ENCODE results near the gene FAP.

Gene FAP

DNA sequence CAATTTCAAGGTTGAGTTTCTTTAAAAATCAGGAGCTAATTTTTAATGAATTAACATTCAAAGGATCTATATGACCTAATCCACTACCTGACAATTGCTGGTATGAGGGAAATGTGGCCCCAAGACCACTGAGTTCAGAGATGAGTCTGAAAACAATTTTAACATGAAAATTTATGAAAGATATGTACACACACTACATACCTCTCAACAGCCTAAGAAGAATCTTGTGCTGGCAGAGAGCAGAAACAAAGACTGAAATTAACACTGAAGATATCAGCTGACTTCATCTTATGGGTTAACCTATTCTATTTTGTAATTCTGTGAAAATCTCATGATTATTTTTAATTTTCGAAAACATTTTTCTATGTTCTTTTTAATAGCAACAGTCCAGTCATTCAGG, 1.7 kb downstream of the FAP start:
- no peak for DNase-seq (ENCODE audit: low spot score)

DNA sequence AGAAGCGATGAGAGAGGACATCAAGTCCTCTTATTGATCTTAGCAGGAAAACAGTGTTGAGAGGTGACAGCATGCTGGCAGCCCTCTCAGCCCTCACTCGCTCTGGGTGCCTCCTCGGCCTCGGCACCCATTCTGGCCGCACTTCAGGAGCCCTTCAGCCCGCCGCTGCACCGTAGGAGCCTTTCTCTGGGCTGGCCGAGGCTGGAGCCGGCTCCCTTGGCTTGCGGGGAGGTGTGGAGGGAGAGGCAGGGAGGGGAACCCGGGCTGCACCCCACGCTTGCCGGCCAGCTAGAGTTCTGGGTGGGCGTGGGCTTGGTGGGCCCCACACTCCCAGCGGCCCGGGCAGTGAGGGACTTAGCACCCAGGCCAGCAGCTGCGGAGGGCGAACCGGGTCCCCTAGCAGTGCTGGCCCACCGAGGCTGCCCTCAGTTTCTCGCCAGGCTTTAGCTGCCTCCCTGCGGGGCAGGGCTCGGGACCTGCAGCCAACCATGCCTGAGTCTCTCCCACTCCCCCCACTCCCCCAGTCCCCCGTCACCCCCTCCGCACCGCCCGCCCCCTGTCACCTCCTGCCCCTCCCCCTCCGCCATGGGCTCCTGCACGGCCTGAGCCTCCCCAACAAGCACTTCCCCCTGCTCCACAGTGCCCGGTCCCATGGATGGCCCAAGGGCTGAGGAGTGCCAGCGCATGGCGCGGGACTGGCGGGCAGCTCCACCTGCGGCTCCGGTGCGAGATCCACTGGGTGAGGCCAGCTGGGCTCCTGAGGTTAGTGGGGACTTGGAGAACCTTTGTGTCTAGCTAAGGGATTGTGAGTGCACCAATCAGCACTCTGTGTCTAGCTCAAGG, 8.4 kb downstream of the FAP start:
- no peak for DNase-seq (ENCODE audit: low spot score)

DNA sequence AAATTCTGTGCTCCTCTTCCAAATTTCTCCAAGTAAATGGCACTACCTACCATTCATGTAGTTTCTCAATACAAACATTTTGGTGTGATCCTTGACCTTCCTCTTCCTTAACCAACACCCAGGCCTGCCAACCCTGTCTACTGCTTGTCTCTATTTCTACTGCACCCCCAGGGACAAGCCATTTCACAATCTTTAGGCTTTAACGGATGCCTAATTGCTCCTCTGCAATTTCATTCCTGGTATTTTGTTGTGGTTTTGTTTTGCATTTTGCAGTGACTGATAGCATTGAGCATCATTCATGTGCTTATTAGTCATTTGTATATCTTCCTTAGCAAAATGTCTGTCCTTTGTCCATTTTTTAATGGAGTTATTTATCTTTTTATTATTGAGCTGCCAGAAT, 10.0 kb downstream of the FAP start:
- DNase-seq (ENCODE audit: low spot score): no peak

DNA sequence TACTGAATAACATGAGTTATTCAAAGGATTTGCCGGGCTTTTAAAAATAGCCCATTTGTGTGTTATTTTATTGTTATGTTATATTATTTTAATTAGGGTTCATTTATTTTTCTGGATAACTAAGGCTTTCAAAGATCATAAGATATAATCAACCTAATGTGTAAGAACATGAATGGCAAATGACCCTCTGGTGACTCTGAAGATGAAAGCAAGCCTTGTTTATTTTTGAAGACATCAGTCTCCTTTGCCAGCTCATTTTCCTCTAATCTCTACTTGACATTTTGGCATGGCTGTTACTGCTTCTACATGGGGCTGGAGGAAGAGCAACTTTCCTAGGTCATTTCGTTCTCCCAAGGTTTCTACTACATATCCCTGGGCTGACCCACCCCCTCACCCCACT, 10.6 kb downstream of the FAP start:
- no peak for DNase-seq (ENCODE audit: low spot score)

DNA sequence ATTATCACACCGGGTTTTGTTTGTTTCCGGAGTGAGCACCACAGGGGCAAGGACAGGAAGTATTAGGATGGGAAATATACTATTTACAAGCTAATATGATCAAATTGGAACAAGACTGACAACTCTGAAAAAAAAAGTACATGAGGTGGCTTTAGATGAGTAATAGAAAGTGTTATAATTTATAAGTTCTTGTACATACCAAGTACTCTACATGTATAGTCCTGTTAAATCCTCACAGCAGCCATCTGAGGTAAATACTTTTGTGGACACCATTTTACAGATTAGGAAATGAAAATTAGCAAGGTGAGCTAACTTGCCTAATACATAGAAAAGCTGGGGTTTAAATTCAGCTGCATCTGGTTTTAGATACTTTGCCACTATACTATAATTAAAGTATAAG, 11.2 kb downstream of the FAP start:
- DNase-seq (ENCODE audit: low spot score): no peak

DNA sequence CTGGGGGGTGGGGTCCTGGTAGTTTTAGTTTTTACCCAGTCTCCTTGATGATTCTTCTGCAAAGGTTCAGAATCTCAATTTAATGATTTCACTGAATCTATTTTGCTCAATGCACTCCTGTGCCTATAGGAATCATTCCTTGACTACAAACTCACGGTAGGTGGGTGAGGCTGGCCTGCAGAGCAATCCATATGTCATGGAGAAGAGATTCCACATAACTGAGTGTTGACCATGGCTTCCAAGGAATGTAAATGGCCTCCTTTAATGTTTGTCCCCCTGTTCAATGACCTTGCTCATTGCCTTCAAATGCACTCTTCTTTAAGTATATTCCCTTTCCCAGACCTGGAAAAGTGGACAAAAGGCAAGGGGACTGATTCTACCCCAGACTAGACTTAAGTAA, 12.5 kb downstream of the FAP start:
- DNase-seq (ENCODE audit: low spot score): no peak

DNA sequence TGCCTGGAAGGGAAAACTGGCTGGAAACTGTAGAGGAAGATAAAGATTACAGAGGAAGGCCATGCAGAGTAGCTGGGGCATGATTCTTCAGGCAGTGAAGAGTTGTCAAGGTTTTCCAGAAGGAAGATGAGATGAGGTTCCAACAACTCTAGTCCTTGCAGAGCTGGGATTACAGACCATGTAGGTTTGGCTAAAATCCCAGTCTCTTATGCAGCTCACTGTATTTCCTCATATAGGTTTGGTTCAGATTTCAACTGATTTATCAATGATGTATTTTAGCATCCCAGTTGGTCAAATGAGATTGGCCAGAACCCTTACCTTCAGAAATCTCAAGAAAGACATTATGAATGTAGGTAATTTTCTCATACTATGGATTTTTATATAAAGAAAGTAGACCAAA, 16.4 kb downstream of the FAP start:
- DNase-seq (ENCODE audit: low spot score): no peak

DNA sequence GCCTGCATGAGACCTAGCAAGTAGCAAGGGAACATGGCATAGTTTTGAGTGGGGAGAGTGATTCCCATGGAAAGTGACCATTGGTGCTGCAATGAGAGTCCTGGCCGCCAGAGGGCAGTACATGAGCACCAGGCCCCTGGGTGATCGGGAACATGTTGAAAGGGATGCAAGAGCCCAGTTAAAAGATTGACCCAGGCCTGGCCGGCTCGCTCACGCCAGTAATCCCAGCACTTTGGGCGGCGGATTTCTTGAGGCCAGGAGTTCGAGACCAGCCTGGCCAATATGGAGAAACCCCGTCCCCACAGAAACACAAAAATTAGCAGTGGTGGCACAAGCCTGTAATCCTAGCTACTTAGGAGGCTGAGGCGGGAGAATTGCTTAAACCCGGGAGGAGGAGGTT, 22.2 kb downstream of the FAP start:
- peak; percentile 81 for DNase-seq (ENCODE audit: low spot score)

DNA sequence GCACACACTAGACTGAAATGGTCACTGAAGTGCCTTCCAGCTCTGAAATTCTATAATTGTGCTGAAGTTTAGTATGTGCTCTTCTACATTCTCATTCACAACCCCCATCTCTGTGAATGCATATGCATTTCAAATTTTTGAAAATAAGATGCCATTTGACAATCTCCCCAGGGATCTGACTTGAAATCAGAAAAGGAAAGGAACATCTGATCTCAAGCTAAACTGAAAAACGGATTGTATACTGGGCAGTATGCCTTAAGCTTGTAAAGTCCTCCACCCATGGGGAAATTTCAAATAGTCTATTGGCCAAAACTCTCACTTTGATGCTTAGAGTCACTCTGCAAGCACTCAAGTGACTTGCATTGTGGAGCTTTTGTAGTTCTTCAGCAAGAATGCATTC, 22.9 kb downstream of the FAP start:
- no peak for DNase-seq (ENCODE audit: low spot score)

DNA sequence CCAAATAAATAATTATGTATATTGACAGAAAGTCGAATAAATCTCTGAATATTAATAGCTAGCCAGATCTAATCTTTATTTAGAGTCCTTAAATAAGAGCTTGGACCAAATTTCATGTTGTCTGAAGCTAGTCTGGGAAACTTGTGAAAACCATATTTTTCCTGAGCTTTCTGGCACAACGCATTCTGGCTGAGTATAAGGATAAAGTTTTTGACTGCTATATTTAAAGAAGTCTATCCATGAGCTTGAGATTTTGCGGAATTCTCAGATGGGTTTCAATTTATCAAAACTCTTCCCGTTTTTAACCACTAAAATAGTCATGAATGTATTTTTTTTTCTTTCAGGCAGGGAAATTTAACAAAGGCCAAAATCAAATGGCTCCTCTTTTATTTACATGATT, 23.8 kb downstream of the FAP start:
- DNase-seq (ENCODE audit: low spot score): no peak

DNA sequence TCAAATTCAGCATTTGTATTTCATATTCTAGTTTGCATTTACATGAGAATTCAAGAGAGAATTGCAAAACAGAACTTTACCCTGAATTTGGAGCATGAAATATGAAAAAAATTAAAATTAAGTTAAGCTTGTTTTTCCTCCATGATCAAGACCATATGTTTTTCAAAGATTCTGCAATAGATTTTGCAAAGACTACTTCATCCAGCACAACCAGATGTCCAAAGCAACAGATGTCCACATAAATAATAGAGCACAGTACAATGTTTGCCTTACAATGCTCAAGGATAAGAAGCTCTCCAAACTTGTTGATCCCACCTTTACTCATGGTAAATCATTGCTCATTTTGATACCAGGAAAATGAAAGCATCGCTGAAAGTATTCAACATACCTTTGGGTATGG, 25.6 kb downstream of the FAP start:
- DNase-seq (ENCODE audit: low spot score): no peak

DNA sequence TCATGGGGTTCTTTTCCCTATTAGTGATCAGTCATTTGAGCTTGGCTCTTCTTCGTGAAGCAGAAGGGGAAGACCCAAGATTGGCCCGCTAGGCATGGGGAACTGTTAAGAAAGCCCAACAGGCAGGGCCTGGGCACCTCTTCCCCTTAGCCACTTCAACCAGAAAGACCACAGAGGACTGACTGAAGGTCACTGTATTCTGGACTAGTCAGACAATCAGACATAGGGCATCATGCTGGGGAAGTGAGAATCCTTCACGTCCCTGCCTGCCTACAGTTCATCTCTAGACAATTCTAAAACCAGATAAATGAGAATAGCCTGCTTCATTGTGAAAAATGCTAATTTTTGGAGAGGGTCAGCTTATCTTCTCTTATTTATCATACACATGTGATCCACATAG, 28.1 kb downstream of the FAP start:
- no peak for DNase-seq (ENCODE audit: low spot score)

DNA sequence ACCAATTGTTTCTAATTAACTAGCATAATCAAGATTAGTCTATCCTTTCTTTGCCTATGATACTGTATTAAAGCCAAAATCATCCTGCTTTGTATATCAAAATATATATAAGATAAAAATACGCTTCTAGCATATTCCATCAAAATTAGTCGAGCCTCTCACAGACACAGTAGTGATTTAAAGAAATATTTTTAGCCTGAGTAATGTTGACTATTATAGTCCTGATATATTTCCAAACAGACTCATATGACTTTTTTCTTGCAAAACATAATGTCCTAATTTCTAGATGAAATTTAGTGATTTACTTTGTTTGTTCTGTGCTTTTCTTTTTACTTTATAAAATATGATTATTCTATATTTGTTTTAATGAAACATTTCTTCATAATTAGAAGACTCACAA, 30.9 kb downstream of the FAP start:
- no peak for DNase-seq (ENCODE audit: low spot score)

DNA sequence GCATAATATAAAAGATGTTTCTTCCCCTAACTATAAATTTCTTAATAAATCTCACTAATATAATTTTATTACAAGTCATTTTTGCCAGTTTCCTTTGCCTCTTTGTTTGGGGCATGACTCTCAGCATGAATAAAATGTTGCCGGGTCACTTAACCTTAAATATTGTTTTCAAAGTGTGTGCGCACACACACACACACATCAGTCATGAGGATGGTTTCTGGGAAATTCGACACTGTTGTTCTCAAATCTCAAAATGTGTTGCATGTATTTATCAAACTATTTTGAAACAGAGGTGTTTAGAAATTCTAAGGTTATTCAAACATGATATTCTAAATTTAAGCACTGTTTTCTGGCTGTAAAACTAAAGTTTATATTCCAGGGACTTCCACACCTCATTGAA, 31.5 kb downstream of the FAP start:
- DNase-seq (ENCODE audit: low spot score): no peak

DNA sequence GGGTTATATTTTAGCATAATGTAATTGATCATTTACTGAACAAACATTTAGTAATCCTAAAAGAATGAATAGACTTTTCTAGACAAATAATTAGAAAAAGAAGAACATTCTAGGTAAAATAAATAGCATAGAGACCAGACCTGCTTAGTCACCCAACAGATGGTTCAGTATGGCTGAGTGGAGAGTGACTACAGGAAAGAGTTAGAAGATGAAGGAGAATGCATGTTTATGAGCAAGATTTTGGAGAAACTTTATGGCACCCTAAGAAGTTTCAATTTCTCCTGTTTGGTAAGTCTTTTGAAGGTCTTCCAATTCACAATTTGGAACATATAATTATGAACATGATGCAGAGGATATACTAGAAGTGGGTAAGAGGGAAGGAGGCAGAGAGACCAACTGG, 32.9 kb downstream of the FAP start:
- no peak for DNase-seq (ENCODE audit: low spot score)

DNA sequence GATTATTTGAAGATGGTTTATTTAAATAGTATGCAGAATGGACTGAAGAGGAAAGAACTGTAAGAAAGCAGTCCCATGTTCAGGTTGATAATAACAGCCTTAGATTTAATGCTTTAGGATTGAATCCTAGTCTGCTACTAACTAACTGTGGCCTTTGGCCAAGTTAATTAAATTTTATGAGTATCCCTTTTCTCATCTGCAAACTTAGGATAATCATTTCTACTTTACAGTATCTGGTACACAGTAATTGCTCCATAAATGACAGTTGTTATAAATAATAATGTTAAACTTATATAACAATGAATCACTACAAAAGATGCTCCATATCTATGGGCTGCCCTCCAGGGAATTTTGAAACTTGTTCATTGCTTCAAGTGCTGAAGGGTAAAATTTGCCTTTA, 41.0 kb downstream of the FAP start:
- DNase-seq (ENCODE audit: low spot score): no peak

DNA sequence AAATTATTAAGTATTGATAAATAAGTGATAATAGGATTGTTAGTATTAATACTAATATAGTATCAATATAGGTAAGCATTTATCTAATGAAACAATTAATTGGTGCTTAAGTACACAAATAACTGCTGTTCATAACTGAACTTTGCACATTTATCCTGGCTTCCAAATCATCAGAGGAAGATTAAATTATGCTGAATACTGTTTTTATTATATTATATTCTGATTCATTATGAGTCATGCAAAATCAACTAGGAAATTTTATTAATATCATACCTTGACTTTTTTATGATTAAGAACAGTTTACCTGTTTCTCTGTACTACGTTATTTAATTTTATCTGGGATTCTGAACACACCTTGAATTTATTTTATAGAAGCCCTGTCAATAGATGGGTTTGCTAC, 42.6 kb downstream of the FAP start:
- DNase-seq (ENCODE audit: low spot score): no peak

DNA sequence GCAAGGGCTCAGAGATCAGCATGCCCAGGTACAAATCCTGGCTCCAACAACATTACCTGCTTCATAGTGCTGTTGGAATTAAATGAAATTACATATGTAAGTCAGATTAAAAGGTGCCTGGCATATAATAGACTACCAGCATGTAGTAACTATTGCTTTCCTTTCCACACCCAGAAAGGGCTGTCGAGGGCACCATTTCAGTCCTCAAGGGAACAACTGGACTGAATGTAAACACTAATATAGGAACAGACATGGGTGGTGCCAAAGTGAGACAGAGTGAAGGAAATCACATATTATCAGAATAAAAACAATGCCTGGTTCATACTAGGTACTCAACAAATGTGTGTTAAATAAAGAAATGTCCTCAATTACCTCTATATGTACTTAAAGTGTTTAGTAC, 43.3 kb downstream of the FAP start:
- DNase-seq (ENCODE audit: low spot score): no peak

DNA sequence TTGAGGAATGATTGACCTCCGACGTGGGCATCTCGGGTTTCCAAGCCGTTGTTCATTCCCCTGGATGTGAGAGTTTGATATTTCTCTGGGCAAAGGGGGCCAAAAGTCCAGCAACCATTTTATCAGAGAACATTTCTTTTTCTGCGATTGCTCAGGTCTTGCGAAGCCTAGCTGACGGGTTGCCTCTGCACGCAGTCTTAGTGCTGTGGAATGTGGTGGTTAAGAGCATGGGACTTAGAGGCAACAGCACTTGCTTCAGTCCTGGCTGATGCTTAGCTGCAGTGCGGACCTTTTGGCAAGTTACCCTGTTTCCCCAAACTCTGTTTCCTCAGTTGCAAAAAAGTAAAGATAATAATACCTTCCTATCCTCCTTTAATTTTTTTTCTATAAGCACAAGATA, 45.0 kb downstream of the FAP start:
- no peak for DNase-seq (ENCODE audit: low spot score)

DNA sequence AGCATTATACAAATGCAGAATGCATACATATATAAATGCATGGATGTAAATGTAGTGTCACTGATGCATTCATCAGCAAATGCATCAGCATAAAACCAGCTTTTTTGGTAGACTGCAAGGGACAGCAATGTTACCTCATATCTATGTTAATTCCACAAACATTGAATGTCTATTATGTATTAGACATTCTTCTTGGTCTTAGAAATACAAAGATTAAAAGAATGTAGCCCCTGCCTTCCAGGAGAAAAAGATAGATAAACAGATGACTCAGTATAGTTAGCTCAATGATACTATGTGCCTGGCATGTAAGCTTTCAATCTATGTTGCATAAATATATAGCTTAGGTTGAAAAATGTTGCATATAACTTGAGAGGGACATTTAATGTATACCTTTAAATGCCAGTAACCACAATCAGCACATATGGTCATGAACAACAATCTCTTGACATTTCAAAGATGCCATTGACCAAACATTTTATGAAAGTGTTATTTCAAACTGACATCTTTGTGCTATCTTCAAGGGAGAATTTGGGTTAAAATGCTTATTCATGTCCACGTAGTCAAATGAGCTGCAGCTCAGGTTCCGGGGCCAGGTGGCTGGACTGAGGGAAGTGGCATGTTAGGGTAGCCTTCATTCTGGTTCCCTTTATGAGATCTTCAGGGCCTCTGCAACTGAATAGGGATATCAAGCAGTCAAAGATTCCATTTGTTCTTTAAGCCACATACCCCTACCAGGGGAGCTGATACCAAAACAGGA, 46.0 kb downstream of the FAP start:
- no peak for DNase-seq (ENCODE audit: low spot score)

DNA sequence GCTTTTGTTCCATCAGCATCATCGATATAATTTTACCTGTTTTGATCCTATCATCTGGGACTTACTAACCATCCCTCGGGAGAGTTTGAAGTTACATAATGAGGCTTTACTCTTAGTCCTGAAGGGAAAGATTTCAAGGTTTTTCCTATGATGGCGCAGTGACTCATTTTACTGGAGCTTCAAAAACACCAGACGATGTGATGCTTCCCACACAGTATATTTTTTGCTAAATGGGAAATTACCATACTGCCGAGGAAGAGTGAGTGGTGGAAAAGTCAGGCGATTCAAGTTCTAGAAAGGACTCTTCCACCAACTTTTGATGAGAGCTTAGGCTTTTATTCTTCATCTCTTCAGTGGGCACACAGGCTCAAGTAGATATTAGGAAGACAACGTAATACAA, 46.6 kb downstream of the FAP start:
- DNase-seq (ENCODE audit: low spot score): no peak

DNA sequence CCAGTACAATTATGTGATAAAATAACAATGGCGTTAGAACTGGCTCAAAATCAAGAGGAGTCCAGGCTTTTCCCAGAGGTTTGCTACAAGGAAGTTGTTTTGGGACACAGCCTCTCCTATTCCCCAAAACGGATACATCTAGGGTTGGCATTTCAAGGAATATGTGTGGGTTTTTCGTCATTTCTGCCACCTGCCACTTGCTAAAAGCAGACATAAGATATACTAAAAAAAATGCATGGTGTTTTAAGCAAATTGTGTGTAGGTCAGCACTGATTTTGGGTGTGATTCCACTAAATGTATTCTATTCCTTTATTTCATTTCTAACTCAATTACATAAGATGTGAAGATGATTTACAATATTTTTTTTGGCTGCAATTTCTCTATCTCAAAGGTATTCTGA, 54.8 kb downstream of the FAP start:
- DNase-seq (ENCODE audit: low spot score): no peak

DNA sequence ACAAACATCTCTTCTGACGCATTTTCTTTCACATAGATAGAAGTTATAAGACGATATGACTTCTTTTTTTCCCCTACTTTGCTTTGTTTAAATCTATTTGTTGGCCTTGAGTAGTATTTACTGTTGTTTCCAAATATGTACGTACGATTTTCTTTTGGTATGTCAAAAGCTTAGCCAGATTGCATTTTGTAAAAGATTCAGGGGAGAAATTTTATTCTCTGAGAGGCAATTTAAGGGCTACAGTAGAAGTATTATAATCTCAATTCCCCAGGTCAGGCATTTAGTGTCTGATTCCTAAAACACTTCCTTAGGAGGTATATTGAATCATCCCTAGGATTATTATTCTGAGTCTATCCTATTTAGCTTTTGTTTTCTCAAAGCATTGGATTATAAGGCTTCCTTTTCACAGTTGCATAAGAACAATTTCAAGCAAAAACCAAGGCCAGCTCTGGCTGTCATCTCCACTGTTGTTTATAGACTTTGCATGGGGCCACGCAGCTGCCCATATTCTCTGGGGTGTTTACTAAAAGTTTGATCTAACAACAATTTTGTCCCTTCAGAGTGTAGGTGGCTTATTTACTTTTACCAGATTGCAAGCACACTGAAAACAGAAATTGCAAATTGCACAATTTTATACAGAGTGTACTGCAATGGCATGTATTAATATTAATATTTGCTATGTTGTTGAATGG, 57.6 kb downstream of the FAP start:
- no peak for DNase-seq (ENCODE audit: low spot score)

Measured in ecto neural progenitor cell (in vitro differentiated cells).